Measurements from ENCODE around the gene SIAH3. TPM values are rescaled to one million over a fixed set of nuclear protein-coding genes. Genes with fewer than 3 reads are reported as not detected.
"Not testable (repeated sequence)": the region's sequence is repeated elsewhere in the genome, so short reads cannot be mapped to it uniquely, and the experiment has no call there.

The SIAH3 gene
- total RNA-seq, 2 experiments from 2014 or later = 0.07 to 0.12 TPM

- intact Hi-C loops (cut with micrococcal nuclease) = no loop called here
- Mint-ChIP-seq H3K9me3 (no peaks in the 10 kb centered on the region), H3K4me3 (no peak overlapping the region), H3K36me3 (ENCODE audit: low read depth) (no peaks in the 10 kb centered on the region), H3K4me1 (ENCODE audit: low read depth) (no peaks in the 10 kb centered on the region), H3K27me3 (ENCODE audit: low read depth) (no peaks in the 10 kb centered on the region), H3K27ac (no peak overlapping the region)
- DNase-seq = no peak
- CTCF ChIA-PET = interaction anchor here (0.7 kb wide), 1 partner anchor 255 kb away, joined by 3 read pairs; no protein-coding TSS in a partner anchor
Observed at GRCh38 chr13:45878966-45879365, 27.4 kb upstream of the SIAH3 start.

GRCh38 chr13:45876781-45877180 lies 25.2 kb upstream of the SIAH3 start:
- H3K4me3 Mint-ChIP-seq = no peak overlapping the region
- DNase-seq = no peak
- no peaks in the 10 kb centered on the region for H3K27me3 Mint-ChIP-seq (ENCODE audit: low read depth)
- no peaks in the 10 kb centered on the region for H3K9me3 Mint-ChIP-seq
- no peaks in the 10 kb centered on the region for H3K36me3 Mint-ChIP-seq (ENCODE audit: low read depth)
- CTCF ChIA-PET = no interaction called here
- H3K27ac Mint-ChIP-seq = no peak overlapping the region
- no peaks in the 10 kb centered on the region for H3K4me1 Mint-ChIP-seq (ENCODE audit: low read depth)
- intact Hi-C loops (cut with micrococcal nuclease) = no loop called here

- CTCF ChIA-PET = no interaction called here
- no peaks in the 10 kb centered on the region for H3K9me3 Mint-ChIP-seq
- H3K4me3 Mint-ChIP-seq = no peak overlapping the region
- no peaks in the 10 kb centered on the region for H3K4me1 Mint-ChIP-seq (ENCODE audit: low read depth)
- H3K27ac Mint-ChIP-seq = no peak overlapping the region
- intact Hi-C loops (cut with micrococcal nuclease) = no loop called here
- H3K36me3 Mint-ChIP-seq (ENCODE audit: low read depth) = no peaks in the 10 kb centered on the region
- no peaks in the 10 kb centered on the region for H3K27me3 Mint-ChIP-seq (ENCODE audit: low read depth)
- DNase-seq = no peak
Observed at GRCh38 chr13:45875951-45876350, 24.4 kb upstream of the SIAH3 start.

- Mint-ChIP-seq H3K4me1 (ENCODE audit: low read depth) (no peaks in the 10 kb centered on the region), H3K4me3 (no peak overlapping the region), H3K27ac (no peak overlapping the region), H3K36me3 (ENCODE audit: low read depth) (no peaks in the 10 kb centered on the region), H3K9me3 (no peaks in the 10 kb centered on the region), H3K27me3 (ENCODE audit: low read depth) (no peaks in the 10 kb centered on the region)
- DNase-seq = no peak
- intact Hi-C loops (cut with micrococcal nuclease) = no loop called here
- CTCF ChIA-PET = no interaction called here
Observed at GRCh38 chr13:45873491-45874325, 22.2 kb upstream of the SIAH3 start.

GRCh38 chr13:45872566-45872965 lies 21.0 kb upstream of the SIAH3 start:
- Mint-ChIP-seq H3K27me3 (ENCODE audit: low read depth) (no peaks in the 10 kb centered on the region), H3K36me3 (ENCODE audit: low read depth) (no peaks in the 10 kb centered on the region), H3K4me3 (no peak overlapping the region), H3K4me1 (ENCODE audit: low read depth) (no peaks in the 10 kb centered on the region), H3K9me3 (no peaks in the 10 kb centered on the region), H3K27ac (no peak overlapping the region)
- intact Hi-C loops (cut with micrococcal nuclease) = no loop called here
- DNase-seq = no peak
- CTCF ChIA-PET = no interaction called here

- H3K9me3 Mint-ChIP-seq; H3K4me1 Mint-ChIP-seq (ENCODE audit: low read depth); H3K4me3 Mint-ChIP-seq; H3K36me3 Mint-ChIP-seq (ENCODE audit: low read depth); H3K27ac Mint-ChIP-seq; H3K27me3 Mint-ChIP-seq (ENCODE audit: low read depth); DNase-seq; intact Hi-C loops (cut with micrococcal nuclease): not testable (repeated sequence)
- CTCF ChIA-PET = interaction anchor here (0.7 kb wide), 1 partner anchor 104 kb away, joined by 3 read pairs; no protein-coding TSS in a partner anchor
Observed at GRCh38 chr13:45871201-45871600, 19.6 kb upstream of the SIAH3 start.

GRCh38 chr13:45870232-45870631 lies 18.7 kb upstream of the SIAH3 start:
- Mint-ChIP-seq H3K27ac (no peak overlapping the region), H3K36me3 (ENCODE audit: low read depth) (no peaks in the 10 kb centered on the region), H3K4me1 (ENCODE audit: low read depth) (no peaks in the 10 kb centered on the region), H3K9me3 (no peaks in the 10 kb centered on the region), H3K4me3 (no peak overlapping the region), H3K27me3 (ENCODE audit: low read depth) (no peaks in the 10 kb centered on the region)
- intact Hi-C loops (cut with micrococcal nuclease) = no loop called here
- DNase-seq = no peak
- CTCF ChIA-PET = no interaction called here

- H3K4me1 Mint-ChIP-seq (ENCODE audit: low read depth) = no peaks in the 10 kb centered on the region
- no peaks in the 10 kb centered on the region for H3K27me3 Mint-ChIP-seq (ENCODE audit: low read depth)
- CTCF ChIA-PET = no interaction called here
- no peak for DNase-seq
- intact Hi-C loops (cut with micrococcal nuclease) = no loop called here
- H3K36me3 Mint-ChIP-seq (ENCODE audit: low read depth) = no peaks in the 10 kb centered on the region
- no peak overlapping the region for H3K4me3 Mint-ChIP-seq
- no peaks in the 10 kb centered on the region for H3K9me3 Mint-ChIP-seq
- H3K27ac Mint-ChIP-seq = no peak overlapping the region
Observed at GRCh38 chr13:45865414-45865813, 13.9 kb upstream of the SIAH3 start.

- no peak overlapping the region for H3K27ac Mint-ChIP-seq
- no peak for DNase-seq
- H3K36me3 Mint-ChIP-seq (ENCODE audit: low read depth) = no peaks in the 10 kb centered on the region
- no peak overlapping the region for H3K4me3 Mint-ChIP-seq
- no peaks in the 10 kb centered on the region for H3K4me1 Mint-ChIP-seq (ENCODE audit: low read depth)
- no peaks in the 10 kb centered on the region for H3K27me3 Mint-ChIP-seq (ENCODE audit: low read depth)
- no peaks in the 10 kb centered on the region for H3K9me3 Mint-ChIP-seq
- CTCF ChIA-PET = no interaction called here
- intact Hi-C loops (cut with micrococcal nuclease) = no loop called here
Observed at GRCh38 chr13:45863709-45864590, 12.4 kb upstream of the SIAH3 start.

GRCh38 chr13:45861322-45861721 lies 9.8 kb upstream of the SIAH3 start:
- Mint-ChIP-seq H3K9me3 (no peaks in the 10 kb centered on the region), H3K4me3 (no peak overlapping the region), H3K4me1 (ENCODE audit: low read depth) (no peaks in the 10 kb centered on the region), H3K36me3 (ENCODE audit: low read depth) (no peaks in the 10 kb centered on the region), H3K27me3 (ENCODE audit: low read depth) (no peaks in the 10 kb centered on the region), H3K27ac (no peak overlapping the region)
- intact Hi-C loops (cut with micrococcal nuclease) = no loop called here
- CTCF ChIA-PET = no interaction called here
- no peak for DNase-seq

GRCh38 chr13:45860240-45860639 lies 8.7 kb upstream of the SIAH3 start:
- Mint-ChIP-seq H3K27ac (no peak overlapping the region), H3K4me3 (no peak overlapping the region), H3K36me3 (ENCODE audit: low read depth) (no peaks in the 10 kb centered on the region), H3K27me3 (ENCODE audit: low read depth) (no peaks in the 10 kb centered on the region), H3K9me3 (no peaks in the 10 kb centered on the region), H3K4me1 (ENCODE audit: low read depth) (no peaks in the 10 kb centered on the region)
- no peak for DNase-seq
- CTCF ChIA-PET = no interaction called here
- intact Hi-C loops (cut with micrococcal nuclease) = no loop called here

GRCh38 chr13:45859705-45860104 lies 8.2 kb upstream of the SIAH3 start:
- Mint-ChIP-seq H3K27me3 (ENCODE audit: low read depth) (no peaks in the 10 kb centered on the region), H3K4me3 (no peak overlapping the region), H3K4me1 (ENCODE audit: low read depth) (no peaks in the 10 kb centered on the region), H3K36me3 (ENCODE audit: low read depth) (no peaks in the 10 kb centered on the region), H3K9me3 (no peaks in the 10 kb centered on the region), H3K27ac (no peak overlapping the region)
- CTCF ChIA-PET = interaction anchor here (2.0 kb wide), 1 partner anchor 12 kb away, joined by 7 read pairs; no protein-coding TSS in a partner anchor
- DNase-seq = no peak
- intact Hi-C loops (cut with micrococcal nuclease) = no loop called here

All from activated naive CD4-positive, alpha-beta T cell treated with anti-CD3 and anti-CD28 coated beads for 36 hours (primary cell).